Nephron progenitor cell (in vitro differentiated cells): ENCODE results near the gene HSF5.
"Not testable (repeated sequence)": the region's sequence is repeated elsewhere in the genome, so short reads cannot be mapped to it uniquely, and the experiment has no call there.

Experiments used
- DNase-seq: peaks from one replicate; pipeline ENCODE4 v3.0.0; 2021
- H3K27ac Mint-ChIP-seq: 2 replicates; pipeline ENCODE4 v1.8.0; 2021; ENCODE audit warnings: mild to moderate bottlenecking, moderate library complexity, mixed read lengths
- H3K27me3 Mint-ChIP-seq: 2 replicates; pipeline ENCODE4 v1.8.0; 2021; ENCODE audit warnings: mild to moderate bottlenecking, low read depth, mixed read lengths; ENCODE audit not compliant: poor library complexity
- H3K36me3 Mint-ChIP-seq: 2 replicates; pipeline ENCODE4 v1.8.0; 2021; ENCODE audit warnings: low read depth, mixed read lengths
- H3K4me1 Mint-ChIP-seq: 2 replicates; pipeline ENCODE4 v1.8.0; 2021; ENCODE audit warnings: mixed read lengths
- H3K4me3 Mint-ChIP-seq: 2 replicates; pipeline ENCODE4 v1.8.0; 2021; ENCODE audit warnings: mild to moderate bottlenecking, moderate library complexity, mixed read lengths
- H3K9me3 Mint-ChIP-seq: 2 replicates; pipeline ENCODE4 v1.8.0; 2021; ENCODE audit warnings: mild to moderate bottlenecking, moderate library complexity, mixed read lengths
- TF ChIP-seq, protein P1 (sequence below): fragments of 200-600 bp; sonication (generic); IDR thresholded peaks from 2 replicates; pipeline ENCODE4 v1.5.0; 2021; ENCODE audit warnings: antibody characterized with exemption

HSF5 gene

DNA sequence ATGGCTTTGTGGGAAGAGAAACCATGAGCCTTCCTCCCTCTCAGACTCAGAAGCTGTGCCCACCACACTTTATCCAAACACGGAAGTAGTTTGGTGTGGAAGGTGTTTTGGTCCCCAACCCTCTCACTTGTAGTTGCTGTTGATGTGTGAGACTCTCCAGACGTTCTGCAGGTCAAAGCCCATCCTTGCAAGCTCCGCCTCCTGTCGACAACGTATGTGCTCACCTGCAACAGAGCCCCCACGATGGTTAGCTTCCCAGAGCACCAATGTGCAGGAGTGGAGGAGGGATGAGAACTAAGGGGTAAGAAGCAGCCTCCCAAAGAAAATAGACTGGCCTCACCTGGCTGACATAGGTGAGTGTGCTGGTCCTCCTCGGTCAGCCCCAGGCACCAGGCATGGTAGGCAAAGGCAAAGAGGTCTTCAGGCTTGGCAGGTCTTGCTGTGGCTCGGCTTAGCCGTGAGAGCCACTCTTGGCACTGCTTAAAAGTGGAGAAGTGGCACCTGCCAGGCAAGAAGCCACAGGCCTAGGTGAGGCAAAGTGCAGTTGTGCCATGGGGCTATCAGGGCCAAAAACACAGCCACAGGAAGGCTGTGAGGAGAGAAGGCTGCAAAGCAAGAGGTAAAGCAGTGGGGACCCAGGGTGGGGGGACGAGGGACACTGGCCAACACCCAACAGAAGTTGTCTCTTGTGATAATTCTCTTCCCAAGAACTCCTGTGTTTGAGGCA, 20.3 kb upstream of the HSF5 start:
- Mint-ChIP-seq H3K27me3 (peaks cover 8% of the 10 kb centered on the region), H3K9me3 (no peaks in the 10 kb centered on the region), H3K4me1 (peaks cover 14% of the 10 kb centered on the region), H3K27ac (no peak overlapping the region), H3K36me3 (peaks cover 76% of the 10 kb centered on the region), H3K4me3 (no peak overlapping the region)
- TF ChIP-seq, protein P1, sequence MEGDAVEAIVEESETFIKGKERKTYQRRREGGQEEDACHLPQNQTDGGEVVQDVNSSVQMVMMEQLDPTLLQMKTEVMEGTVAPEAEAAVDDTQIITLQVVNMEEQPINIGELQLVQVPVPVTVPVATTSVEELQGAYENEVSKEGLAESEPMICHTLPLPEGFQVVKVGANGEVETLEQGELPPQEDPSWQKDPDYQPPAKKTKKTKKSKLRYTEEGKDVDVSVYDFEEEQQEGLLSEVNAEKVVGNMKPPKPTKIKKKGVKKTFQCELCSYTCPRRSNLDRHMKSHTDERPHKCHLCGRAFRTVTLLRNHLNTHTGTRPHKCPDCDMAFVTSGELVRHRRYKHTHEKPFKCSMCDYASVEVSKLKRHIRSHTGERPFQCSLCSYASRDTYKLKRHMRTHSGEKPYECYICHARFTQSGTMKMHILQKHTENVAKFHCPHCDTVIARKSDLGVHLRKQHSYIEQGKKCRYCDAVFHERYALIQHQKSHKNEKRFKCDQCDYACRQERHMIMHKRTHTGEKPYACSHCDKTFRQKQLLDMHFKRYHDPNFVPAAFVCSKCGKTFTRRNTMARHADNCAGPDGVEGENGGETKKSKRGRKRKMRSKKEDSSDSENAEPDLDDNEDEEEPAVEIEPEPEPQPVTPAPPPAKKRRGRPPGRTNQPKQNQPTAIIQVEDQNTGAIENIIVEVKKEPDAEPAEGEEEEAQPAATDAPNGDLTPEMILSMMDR = no peak
- no peak for DNase-seq

DNA sequence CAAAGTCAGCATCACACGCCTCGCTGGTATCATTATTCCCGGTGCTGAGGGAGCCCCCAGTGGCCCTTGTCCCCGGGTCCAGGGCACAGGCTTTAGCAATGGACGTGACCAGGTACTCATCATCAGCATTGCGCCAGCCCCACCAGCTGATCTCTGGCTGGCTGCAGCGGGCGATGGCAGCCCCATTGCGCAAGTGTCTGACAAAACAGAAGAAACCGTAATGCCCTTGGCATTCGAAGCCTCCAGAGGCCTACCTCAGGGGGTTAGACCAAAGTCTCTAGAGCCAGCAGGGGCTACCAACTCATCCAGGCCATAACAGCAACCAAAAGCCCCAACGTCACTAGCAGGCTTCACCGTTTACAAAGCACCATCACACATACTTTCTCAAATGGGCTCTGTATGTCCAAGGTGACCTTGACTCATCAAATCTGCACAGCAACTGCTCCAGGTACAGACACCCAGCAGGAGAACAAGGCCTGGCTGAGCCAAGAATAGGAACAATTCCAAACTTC, 19.0 kb upstream of the HSF5 start:
- H3K27me3 Mint-ChIP-seq = peaks cover 4% of the 10 kb centered on the region
- H3K9me3 Mint-ChIP-seq = no peaks in the 10 kb centered on the region
- H3K4me1 Mint-ChIP-seq = peaks cover 4% of the 10 kb centered on the region
- DNase-seq = no peak
- TF ChIP-seq, protein P1 = no peak
- H3K27ac Mint-ChIP-seq = no peak overlapping the region
- peaks cover 88% of the 10 kb centered on the region for H3K36me3 Mint-ChIP-seq
- no peak overlapping the region for H3K4me3 Mint-ChIP-seq

DNA sequence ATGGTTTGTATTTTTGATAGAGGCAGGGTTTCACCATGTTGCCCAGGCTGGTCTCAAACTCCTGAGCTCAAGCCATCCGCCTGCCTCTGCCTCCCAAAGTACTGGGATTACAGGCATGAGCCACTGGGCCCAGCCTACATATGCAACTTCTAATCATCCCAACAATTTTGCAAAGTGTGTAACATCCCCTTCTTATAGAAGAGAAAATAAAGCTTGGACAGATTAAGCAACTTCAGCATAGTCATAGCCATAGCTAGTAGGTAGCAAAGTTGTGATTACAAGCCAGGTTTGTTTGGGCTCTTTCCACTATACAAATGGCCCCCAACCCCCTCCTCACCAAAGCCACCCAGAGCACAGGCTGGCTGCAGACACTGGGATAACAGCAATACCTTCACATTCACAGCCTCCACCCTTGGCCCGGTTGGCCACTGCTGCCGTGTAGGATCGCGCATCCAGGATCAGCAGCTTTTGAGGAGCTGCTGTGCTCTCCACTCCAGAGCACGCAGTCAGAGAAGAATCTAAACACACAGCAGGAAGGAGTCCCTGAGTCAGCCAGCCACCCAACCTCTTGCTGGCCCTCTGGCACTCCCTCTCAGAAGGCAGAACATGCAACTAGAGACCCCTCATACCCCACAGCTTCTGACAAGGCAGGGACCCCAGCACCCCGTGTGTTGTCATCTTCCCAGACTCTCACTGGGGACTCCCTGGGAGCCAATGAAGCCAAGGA, 18.3 kb upstream of the HSF5 start:
- no peak overlapping the region for H3K27ac Mint-ChIP-seq
- H3K9me3 Mint-ChIP-seq = no peaks in the 10 kb centered on the region
- H3K4me3 Mint-ChIP-seq = no peak overlapping the region
- TF ChIP-seq, protein P1 = no peak
- H3K4me1 Mint-ChIP-seq = peaks cover 1% of the 10 kb centered on the region
- peaks cover 82% of the 10 kb centered on the region for H3K36me3 Mint-ChIP-seq
- DNase-seq = no peak
- peaks cover 4% of the 10 kb centered on the region for H3K27me3 Mint-ChIP-seq

DNA sequence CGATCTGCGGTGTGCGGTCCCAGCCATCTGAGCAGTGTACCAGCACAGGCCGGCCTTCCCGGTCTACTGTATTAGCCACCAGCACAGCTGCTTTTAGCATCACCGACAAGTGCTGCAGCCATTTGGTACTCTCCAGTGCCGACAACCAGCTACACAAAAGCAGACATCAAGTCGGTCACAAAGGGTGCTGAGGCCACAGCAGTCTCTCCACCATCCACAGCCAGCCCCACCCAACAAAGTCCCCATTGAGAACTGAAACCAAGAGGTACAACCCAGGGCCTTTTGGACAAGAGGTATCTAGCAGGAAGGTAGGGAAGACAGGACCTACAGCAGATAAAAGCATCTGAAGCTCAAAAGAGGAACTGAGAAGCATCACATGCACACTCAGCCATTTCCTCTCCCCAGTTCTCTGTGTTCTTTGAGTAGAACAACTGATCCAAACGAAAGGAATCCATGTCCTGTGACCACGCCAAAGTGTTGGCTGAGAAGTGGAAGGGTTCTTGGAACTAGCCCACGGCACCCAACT, 16.7 kb upstream of the HSF5 start:
- Mint-ChIP-seq H3K27me3 (peaks cover 4% of the 10 kb centered on the region), H3K36me3 (peaks cover 71% of the 10 kb centered on the region), H3K4me3 (no peak overlapping the region), H3K27ac (peak overlapping the region; percentile 81), H3K4me1 (no peaks in the 10 kb centered on the region), H3K9me3 (no peaks in the 10 kb centered on the region)
- no peak for DNase-seq
- TF ChIP-seq, protein P1 = no peak

DNA sequence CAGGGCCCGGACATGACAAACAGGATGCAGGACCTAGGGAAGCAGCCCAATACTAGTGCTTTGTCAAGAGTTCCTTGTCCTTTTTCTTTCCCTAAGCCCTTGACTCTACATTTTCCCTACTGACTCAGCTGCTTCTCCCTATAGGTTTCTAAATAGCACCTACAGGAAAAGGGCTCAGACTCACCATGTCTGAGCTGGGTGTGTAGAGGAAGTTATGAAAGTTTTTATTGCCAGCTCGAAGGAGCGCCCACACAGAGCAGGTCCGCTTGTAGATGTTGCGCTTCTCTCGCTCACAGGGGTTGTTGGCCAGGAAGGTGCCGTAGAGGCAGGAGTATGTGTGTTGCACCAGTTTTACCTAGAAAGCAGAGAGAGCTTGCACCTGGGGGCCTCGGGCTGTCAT, 15.7 kb upstream of the HSF5 start:
- Mint-ChIP-seq H3K27ac (no peak overlapping the region), H3K4me3 (no peak overlapping the region), H3K4me1 (no peaks in the 10 kb centered on the region), H3K36me3 (peaks cover 71% of the 10 kb centered on the region), H3K9me3 (no peaks in the 10 kb centered on the region), H3K27me3 (peaks cover 3% of the 10 kb centered on the region)
- DNase-seq = no peak
- TF ChIP-seq, protein P1 = no peak

DNA sequence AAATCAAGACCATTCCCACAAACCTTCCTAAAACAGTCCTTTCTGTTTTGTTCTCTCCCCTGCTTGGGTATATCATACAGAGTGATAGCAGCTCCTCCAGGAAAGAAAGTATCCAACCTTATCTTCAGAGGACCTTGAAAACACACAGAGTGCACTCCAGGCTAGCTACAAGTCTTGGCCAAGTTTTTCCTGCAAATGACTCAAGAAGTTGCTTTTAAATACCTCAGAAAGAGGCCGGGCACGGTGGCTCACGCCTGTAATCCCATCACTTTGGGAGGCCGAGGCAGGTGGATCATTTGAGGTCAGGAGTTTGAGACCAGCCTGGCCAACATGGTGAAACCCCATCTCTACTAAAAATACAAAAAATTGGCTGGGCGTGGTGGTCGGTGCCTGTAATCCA, 14.9 kb upstream of the HSF5 start:
- H3K27ac Mint-ChIP-seq = peak overlapping the region; percentile 50
- not testable (repeated sequence) for H3K27me3 Mint-ChIP-seq, H3K4me1 Mint-ChIP-seq

More for the DNA sequence above, 14.9 kb upstream of the HSF5 start:
- DNase-seq, H3K9me3 Mint-ChIP-seq, H3K4me3 Mint-ChIP-seq: not testable (repeated sequence)
- peaks cover 73% of the 10 kb centered on the region for H3K36me3 Mint-ChIP-seq
